Measurements from ENCODE around the gene TNFSF9.

- TF ChIP-seq CTCF (IDR thresholded peaks at IDR 0.05; ENCODE audit: low read depth, low read length, missing input control) (no peak), TAF1 (conservative IDR thresholded peaks at IDR 0.05) (no peak), HNF4G (IDR thresholded peaks at IDR 0.05) (no peak), JUND (IDR thresholded peaks at IDR 0.05) (no peak), MAX (IDR thresholded peaks at IDR 0.05) (no peak), SP1 (IDR thresholded peaks at IDR 0.05) (peak; percentile 86), GABPA (IDR thresholded peaks at IDR 0.05 in 1 of 2, conservative IDR thresholded peaks at IDR 0.05 in 1 of 2) (peak in 1 of 2 donors; percentile 14), HNF4A (conservative IDR thresholded peaks at IDR 0.05) (peak in 1 of 2 donors; percentile 6), ZBTB33 (IDR thresholded peaks at IDR 0.05) (no peak), NR2F2 (IDR thresholded peaks at IDR 0.05) (no peak), EGR1 (IDR thresholded peaks at IDR 0.05; ENCODE audit: low read depth in 2 of 2) (peak in 1 of 2 donors; percentile 40), REST (IDR thresholded peaks at IDR 0.05) (peak; percentile 22), ATF3 (IDR thresholded peaks at IDR 0.05) (no peak), RXRA (IDR thresholded peaks at IDR 0.05) (peak in 1 of 2 donors; percentile 24)
Observed at GRCh38 chr19:6516018-6516658, 14.7 kb upstream of the TNFSF9 start.

All from liver (tissue), 3 donors.